BLaER1 treated with 17β-estradiol and CSF1 and Interleukin-3, amounts not matched to agents 10 nM and 100 nM (cell line): Measurements from ENCODE around the gene CHID1.

Experiments used
- H3K27ac ChIP-seq, 11 experiments: shearing (Covaris generic); formaldehyde crosslinking; 2 replicates each; pipeline ENCODE4 v1.8.1; 2022
- H3K27me3 ChIP-seq, 11 experiments: shearing (Covaris generic); formaldehyde crosslinking; 2 replicates each; pipeline ENCODE4 v1.8.1; 2022
- H3K36me3 ChIP-seq, 11 experiments: shearing (Covaris generic); formaldehyde crosslinking; 2 replicates each; pipeline ENCODE4 v1.8.1; 2022
- H3K4me1 ChIP-seq, 10 experiments: shearing (Covaris generic); formaldehyde crosslinking; 2 replicates each; pipeline ENCODE4 v1.8.1; 2022
- H3K4me2 ChIP-seq, 11 experiments: shearing (Covaris generic); formaldehyde crosslinking; 2 replicates each; pipeline ENCODE4 v1.8.1; 2022
- H3K4me3 ChIP-seq, 10 experiments: shearing (Covaris generic); formaldehyde crosslinking; 2 replicates each; pipeline ENCODE4 v1.8.1; 2022
- H3K9ac ChIP-seq, 11 experiments: shearing (Covaris generic); formaldehyde crosslinking; 2 replicates each; pipeline ENCODE4 v1.8.1; 2022
- H3K9me3 ChIP-seq, 11 experiments: shearing (Covaris generic); formaldehyde crosslinking; replicated peaks in 1 of 11; 2 replicates each; pipeline ENCODE4 v1.8.1; 2022
- H4K20me1 ChIP-seq, 11 experiments: shearing (Covaris generic); formaldehyde crosslinking; 2 replicates each; pipeline ENCODE4 v1.8.1; 2022
- Cebpa-rat ChIP-seq, 11 experiments: shearing (Covaris generic); IDR thresholded peaks; 2 replicates each; pipeline ENCODE4 v1.8.1; 2022

The CHID1 gene

GRCh38 chr11:937841-938261 is 27.2 kb upstream of the CHID1 start:
- Histone ChIP-seq H3K9me3 (no peaks in the 10 kb centered on the region), H3K4me2 (peak overlapping the region; percentile 42 to 70 (median 61)), H3K27me3 (no peaks in the 10 kb centered on the region), H3K4me3 (no peak overlapping the region), H3K27ac (peak overlapping the region in 2 of 11 experiments; percentile 4 to 46; a peak in 3 of 22 replicates), H3K36me3 (peaks cover 2 to 24% (median 13%) of the 10 kb centered on the region in 11 experiments; a peak in 16 of 22 replicates), H3K4me1 (peaks cover 56 to 100% (median 68%) of the 10 kb centered on the region in 10 experiments), H4K20me1 (peaks cover 72 to 100% (median 98%) of the 10 kb centered on the region in 11 experiments), H3K9ac (peak overlapping the region in 4 of 11 experiments; percentile 8 to 28 (median 10); a peak in 2 of 22 replicates)
- no peak for TF ChIP-seq Cebpa-rat (IDR thresholded peaks at IDR 0.05)

- Histone ChIP-seq H3K4me3 (no peak overlapping the region), H3K27ac (no peak overlapping the region), H3K27me3 (no peaks in the 10 kb centered on the region), H3K9me3 (no peaks in the 10 kb centered on the region), H3K36me3 (peaks cover 0 to 24% (median 11%) of the 10 kb centered on the region in 11 experiments; a peak in 10 of 22 replicates), H3K9ac (peak overlapping the region in 2 of 11 experiments; percentile 8 to 57; a peak in 3 of 22 replicates), H3K4me2 (peak overlapping the region; percentile 42 to 70 (median 61)), H4K20me1 (peaks cover 55 to 100% (median 97%) of the 10 kb centered on the region in 11 experiments), H3K4me1 (peaks cover 69 to 100% (median 79%) of the 10 kb centered on the region in 10 experiments)
- no peak for TF ChIP-seq Cebpa-rat (IDR thresholded peaks at IDR 0.05)
Observed at GRCh38 chr11:936199-936598, 25.6 kb upstream of the CHID1 start.

- Histone ChIP-seq H3K36me3 (peaks cover 0 to 32% (median 15%) of the 10 kb centered on the region in 11 experiments; a peak in 14 of 22 replicates), H3K4me1 (peaks cover 64 to 100% (median 76%) of the 10 kb centered on the region in 10 experiments), H3K4me3 (0 out of 20 replicates have a peak overlapping the region, but pooled peaks of 1 of the 10 experiments have one; percentile 25), H4K20me1 (peaks cover 39 to 100% (median 97%) of the 10 kb centered on the region in 11 experiments; a peak in 21 of 22 replicates), H3K27me3 (no peaks in the 10 kb centered on the region), H3K4me2 (peak overlapping the region in 4 of 11 experiments; percentile 75 to 97 (median 84); a peak in 6 of 22 replicates), H3K27ac (peak overlapping the region in 4 of 11 experiments; percentile 26 to 91 (median 86); a peak in 5 of 22 replicates), H3K9ac (peak overlapping the region in 3 of 11 experiments; percentile 60 to 80 (median 72); a peak in 5 of 22 replicates), H3K9me3 (no peaks in the 10 kb centered on the region)
- no peak for TF ChIP-seq Cebpa-rat (IDR thresholded peaks at IDR 0.05)
Observed at GRCh38 chr11:934527-934926, 23.9 kb upstream of the CHID1 start.

- Histone ChIP-seq H3K4me2 (peak overlapping the region in 5 of 11 experiments; percentile 66 to 97 (median 83); a peak in 7 of 22 replicates), H4K20me1 (peaks cover 39 to 100% (median 97%) of the 10 kb centered on the region in 11 experiments; a peak in 21 of 22 replicates), H3K4me3 (peak overlapping the region in 3 of 10 experiments; percentile 11 to 36 (median 25); a peak in 4 of 20 replicates), H3K4me1 (peaks cover 68 to 100% (median 79%) of the 10 kb centered on the region in 10 experiments), H3K27ac (peak overlapping the region in 4 of 11 experiments; percentile 26 to 91 (median 86); a peak in 5 of 22 replicates), H3K36me3 (peaks cover 2 to 38% (median 19%) of the 10 kb centered on the region in 11 experiments; a peak in 18 of 22 replicates), H3K9ac (peak overlapping the region in 4 of 11 experiments; percentile 13 to 80 (median 66); a peak in 6 of 22 replicates), H3K9me3 (no peaks in the 10 kb centered on the region), H3K27me3 (no peaks in the 10 kb centered on the region)
- no peak for TF ChIP-seq Cebpa-rat (IDR thresholded peaks at IDR 0.05)
Observed at GRCh38 chr11:933936-934335, 23.3 kb upstream of the CHID1 start.

GRCh38 chr11:933142-933851 is 22.7 kb upstream of the CHID1 start:
- H3K9ac ChIP-seq, result peak overlapping the region in 5 of 11 experiments; percentile 13 to 80 (median 60); a peak in 7 of 22 replicates
- TF ChIP-seq Cebpa-rat (IDR thresholded peaks at IDR 0.05), result peak in 2 of 11 experiments; percentile 30 to 48; a peak in 2 of 22 replicates
- peak overlapping the region; percentile 12 to 97 (median 36); a peak in 18 of 22 replicates for H3K4me2 ChIP-seq

GRCh38 chr11:932435-932834 is 21.8 kb upstream of the CHID1 start:
- peaks cover 68 to 100% (median 79%) of the 10 kb centered on the region in 10 experiments for H3K4me1 ChIP-seq
- peak overlapping the region in 4 of 11 experiments; percentile 18 to 80 (median 66); a peak in 8 of 22 replicates for H3K9ac ChIP-seq
- TF ChIP-seq Cebpa-rat (IDR thresholded peaks at IDR 0.05), result no peak
- H3K4me3 ChIP-seq, result peak overlapping the region in 3 of 10 experiments; percentile 22 to 36 (median 25); a peak in 4 of 20 replicates
- peak overlapping the region in 10 of 11 experiments; percentile 14 to 97 (median 51); a peak in 19 of 22 replicates for H3K4me2 ChIP-seq
- H3K27me3 ChIP-seq, result no peaks in the 10 kb centered on the region
- peaks cover 14 to 51% (median 29%) of the 10 kb centered on the region in 11 experiments for H3K36me3 ChIP-seq
- no peaks in the 10 kb centered on the region for H3K9me3 ChIP-seq
- H3K27ac ChIP-seq, result peak overlapping the region in 4 of 11 experiments; percentile 50 to 91 (median 86); a peak in 8 of 22 replicates
- peaks cover 38 to 100% (median 97%) of the 10 kb centered on the region in 11 experiments; a peak in 21 of 22 replicates for H4K20me1 ChIP-seq

More at GRCh38 chr11:933142-933851, 22.7 kb upstream of the CHID1 start:
- Histone ChIP-seq H3K4me3 (peak overlapping the region in 3 of 10 experiments; percentile 22 to 36 (median 25); a peak in 4 of 20 replicates), H3K27me3 (no peaks in the 10 kb centered on the region), H3K36me3 (peaks cover 9 to 44% (median 25%) of the 10 kb centered on the region in 11 experiments; a peak in 19 of 22 replicates), H3K9me3 (no peaks in the 10 kb centered on the region), H3K4me1 (peaks cover 68 to 100% (median 79%) of the 10 kb centered on the region in 10 experiments), H3K27ac (peak overlapping the region in 5 of 11 experiments; percentile 9 to 91 (median 83); a peak in 9 of 22 replicates), H4K20me1 (peaks cover 39 to 100% (median 97%) of the 10 kb centered on the region in 11 experiments; a peak in 21 of 22 replicates)

- peak overlapping the region in 3 of 11 experiments; percentile 83 to 91 (median 90); a peak in 5 of 22 replicates for H3K27ac ChIP-seq
- TF ChIP-seq Cebpa-rat (IDR thresholded peaks at IDR 0.05), result no peak
- no peaks in the 10 kb centered on the region for H3K9me3 ChIP-seq
- peak overlapping the region in 3 of 11 experiments; percentile 60 to 80 (median 72); a peak in 4 of 22 replicates for H3K9ac ChIP-seq
- H4K20me1 ChIP-seq, result peaks cover 27 to 100% (median 96%) of the 10 kb centered on the region in 11 experiments; a peak in 21 of 22 replicates
- H3K4me1 ChIP-seq, result peaks cover 68 to 97% (median 79%) of the 10 kb centered on the region in 10 experiments
- 0 out of 20 replicates have a peak overlapping the region, but pooled peaks of 2 of the 10 experiments have one; percentile 1 to 23 for H3K4me3 ChIP-seq
- H3K27me3 ChIP-seq, result no peaks in the 10 kb centered on the region
- H3K4me2 ChIP-seq, result peak overlapping the region in 10 of 11 experiments; percentile 0 to 97 (median 51); a peak in 16 of 22 replicates
- peaks cover 20 to 50% (median 32%) of the 10 kb centered on the region in 11 experiments for H3K36me3 ChIP-seq
Observed at GRCh38 chr11:931385-931784, 20.8 kb upstream of the CHID1 start.

GRCh38 chr11:929405-929804 is 18.8 kb upstream of the CHID1 start:
- Histone ChIP-seq H4K20me1 (peaks cover 20 to 82% (median 79%) of the 10 kb centered on the region in 11 experiments; a peak in 21 of 22 replicates), H3K4me2 (peak overlapping the region in 7 of 11 experiments; percentile 3 to 98 (median 95); a peak in 9 of 22 replicates), H3K4me3 (no peak overlapping the region), H3K4me1 (peaks cover 65 to 86% (median 74%) of the 10 kb centered on the region in 10 experiments), H3K36me3 (peaks cover 20 to 43% (median 30%) of the 10 kb centered on the region in 11 experiments), H3K9me3 (no peaks in the 10 kb centered on the region), H3K27ac (no peak overlapping the region), H3K27me3 (no peaks in the 10 kb centered on the region), H3K9ac (peak overlapping the region in 1 of 11 experiments; percentile 40; a peak in 2 of 22 replicates)
- TF ChIP-seq Cebpa-rat (IDR thresholded peaks at IDR 0.05), result no peak
